Esophagus squamous epithelium (tissue), 4 donors: Measurements from ENCODE around the gene IST1.

ENCODE experiments used
- POLR2A ChIP-seq, 4 donors: fragments of 450-650 bp; IDR thresholded peaks; one replicate each; pipeline ENCODE4 v1.6.1; 2017; ENCODE audit warnings: antibody characterized with exemption in 4 of 4, mild to moderate bottlenecking in 4 of 4, moderate library complexity in 3 of 4
- TF ChIP-seq, protein P1 (sequence below), 6 experiments: fragments of 450-650 bp in 4 of 6; fragments of 200-600 bp in 2 of 6; sonication (generic) in 2 of 6; IDR thresholded peaks; one replicate each; pipeline ENCODE4 v1.5.1; 2016 to 2019; ENCODE audit warnings: antibody characterized with exemption in 6 of 6, mild to moderate bottlenecking in 4 of 6, moderate library complexity in 4 of 6

DNA sequence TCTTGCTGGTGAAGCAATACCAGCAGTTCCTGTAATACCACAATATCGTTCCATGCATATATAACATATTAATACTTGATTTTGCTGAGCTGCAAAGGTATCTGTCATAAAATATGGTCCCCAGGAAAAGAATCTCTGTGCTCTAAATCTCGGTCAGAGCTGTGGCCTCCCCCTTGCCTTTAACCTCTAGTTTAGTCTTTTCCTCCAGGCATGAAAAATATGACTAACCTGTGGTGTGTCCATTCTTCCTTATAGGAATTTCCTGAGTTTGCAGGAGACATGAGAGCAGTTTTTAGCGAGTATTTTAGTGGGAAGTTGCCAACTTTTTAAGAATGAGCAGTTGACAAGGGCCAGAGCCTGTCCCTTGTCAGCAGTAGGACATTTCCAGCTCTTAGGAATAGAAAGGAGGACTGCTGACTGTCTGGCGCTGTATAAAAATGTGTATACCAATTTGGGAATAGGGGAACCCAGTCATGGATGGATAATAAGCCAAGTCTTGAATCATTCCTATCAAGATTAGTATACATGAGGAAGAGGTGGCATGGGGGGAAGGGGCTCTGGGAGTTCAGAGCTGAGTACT lies 40.9 kb upstream of the IST1 start:
- TF ChIP-seq, protein P1, sequence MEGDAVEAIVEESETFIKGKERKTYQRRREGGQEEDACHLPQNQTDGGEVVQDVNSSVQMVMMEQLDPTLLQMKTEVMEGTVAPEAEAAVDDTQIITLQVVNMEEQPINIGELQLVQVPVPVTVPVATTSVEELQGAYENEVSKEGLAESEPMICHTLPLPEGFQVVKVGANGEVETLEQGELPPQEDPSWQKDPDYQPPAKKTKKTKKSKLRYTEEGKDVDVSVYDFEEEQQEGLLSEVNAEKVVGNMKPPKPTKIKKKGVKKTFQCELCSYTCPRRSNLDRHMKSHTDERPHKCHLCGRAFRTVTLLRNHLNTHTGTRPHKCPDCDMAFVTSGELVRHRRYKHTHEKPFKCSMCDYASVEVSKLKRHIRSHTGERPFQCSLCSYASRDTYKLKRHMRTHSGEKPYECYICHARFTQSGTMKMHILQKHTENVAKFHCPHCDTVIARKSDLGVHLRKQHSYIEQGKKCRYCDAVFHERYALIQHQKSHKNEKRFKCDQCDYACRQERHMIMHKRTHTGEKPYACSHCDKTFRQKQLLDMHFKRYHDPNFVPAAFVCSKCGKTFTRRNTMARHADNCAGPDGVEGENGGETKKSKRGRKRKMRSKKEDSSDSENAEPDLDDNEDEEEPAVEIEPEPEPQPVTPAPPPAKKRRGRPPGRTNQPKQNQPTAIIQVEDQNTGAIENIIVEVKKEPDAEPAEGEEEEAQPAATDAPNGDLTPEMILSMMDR (IDR thresholded peaks at IDR 0.05), result no peak
- TF ChIP-seq POLR2A (IDR thresholded peaks at IDR 0.05), result no peak
